MG63 (cell line): Measurements from ENCODE around the gene TEX29. TPM values are rescaled to one million over a fixed set of nuclear protein-coding genes. Genes with fewer than 3 reads are reported as not detected.

Source experiments
- DNase-seq: peaks from one replicate; pipeline ENCODE4 v3.0.0-alpha.2; 2020
- H3K27me3 ChIP-seq: fragments of 250-450 bp; sonication (Bioruptor Pico); 2 replicates; pipeline ENCODE4 v1.5.1; 2020; ENCODE audit warnings: mild to moderate bottlenecking, moderate library complexity
- H3K36me3 ChIP-seq: fragments of 250-450 bp; sonication (Bioruptor Pico); 2 replicates; pipeline ENCODE4 v1.5.1; 2020; ENCODE audit warnings: mild to moderate bottlenecking, moderate library complexity
- H3K4me3 ChIP-seq: fragments of 250-450 bp; sonication (Bioruptor Pico); 2 replicates; pipeline ENCODE4 v1.5.1; 2020; ENCODE audit warnings: mild to moderate bottlenecking, moderate library complexity
- H3K9me3 ChIP-seq: fragments of 250-450 bp; sonication (Bioruptor Pico); 2 replicates; pipeline ENCODE4 v1.5.1; 2020; ENCODE audit warnings: mild to moderate bottlenecking, moderate library complexity
- total RNA-seq: library from RNA; depleted of rRNA; stranded (reverse); fragments of >200 nt; shearing (Covaris generic); gene quantifications from 2 replicates; pipeline ENCODE4 v1.2.3, GENCODE V29; 2014; ENCODE audit warnings: low replicate concordance

TEX29 gene
- total RNA-seq, 1 experiment from 2014 or later, result not detected

- Histone ChIP-seq H3K27me3 (no peaks in the 10 kb centered on the region), H3K36me3 (no peaks in the 10 kb centered on the region), H3K9me3 (no peaks in the 10 kb centered on the region), H3K4me3 (no peak overlapping the region)
- DNase-seq, result no peak
Observed at GRCh38 chr13:111370147-111370546, 49.7 kb downstream of the TEX29 start.

DNA sequence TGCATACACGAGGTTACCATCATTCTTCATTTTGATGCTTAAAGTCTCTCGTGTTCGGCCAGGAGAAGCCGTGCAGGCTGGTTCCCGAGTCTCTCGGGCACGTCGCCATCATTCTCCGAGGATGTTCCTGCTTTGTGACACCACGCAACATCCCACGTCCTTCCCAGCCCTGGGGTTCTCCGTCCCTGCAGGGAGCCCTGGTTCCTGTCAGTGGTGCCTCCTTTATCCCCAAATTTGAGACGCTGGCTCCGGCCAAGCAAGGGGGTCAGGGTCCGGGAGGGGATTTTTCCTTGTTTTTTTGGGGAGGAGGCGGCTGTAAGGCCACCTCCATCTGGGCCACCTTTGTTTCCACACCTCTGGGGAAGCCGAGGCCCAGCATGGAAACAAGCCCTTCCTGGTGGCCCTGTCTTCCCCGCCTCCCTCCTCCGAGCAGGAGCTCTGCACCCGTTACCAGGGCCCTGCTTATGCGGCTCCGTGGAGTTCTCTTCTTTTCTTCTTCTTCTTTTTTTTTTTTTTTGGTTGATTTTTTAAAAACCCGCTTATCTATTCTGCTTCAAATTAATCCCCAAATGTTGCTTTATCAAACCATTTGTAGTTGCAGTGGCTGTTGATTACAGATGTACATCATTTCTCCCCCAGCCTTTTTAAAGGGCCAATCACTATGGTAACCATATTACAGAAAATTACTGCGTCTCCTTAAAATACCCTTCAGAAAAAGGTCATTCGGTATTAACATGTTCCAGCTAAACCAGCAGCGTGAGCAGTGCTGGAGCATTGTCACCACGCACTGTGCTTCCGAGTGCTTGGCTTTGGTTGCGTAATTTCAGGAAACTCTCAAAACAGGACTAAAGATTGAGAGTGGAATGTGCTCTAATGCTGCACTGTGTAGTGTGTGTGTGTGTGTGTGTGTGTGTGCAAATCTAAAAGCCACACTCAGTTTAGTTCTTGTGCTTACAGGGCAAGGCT, 50.4 kb downstream of the TEX29 start:
- DNase-seq, result no peak
- H3K4me3 ChIP-seq, result no peak overlapping the region
- peaks cover 3% of the 10 kb centered on the region; the same call in 1 of the 2 replicates for H3K27me3 ChIP-seq
- H3K9me3 ChIP-seq, result no peaks in the 10 kb centered on the region
- H3K36me3 ChIP-seq, result no peaks in the 10 kb centered on the region

GRCh38 chr13:111371720-111372119, 51.3 kb downstream of the TEX29 start:
- no peak overlapping the region for H3K4me3 ChIP-seq
- H3K36me3 ChIP-seq, result no peaks in the 10 kb centered on the region
- H3K9me3 ChIP-seq, result no peaks in the 10 kb centered on the region
- H3K27me3 ChIP-seq, result peaks cover 3% of the 10 kb centered on the region; the same call in 1 of the 2 replicates
- no peak for DNase-seq

- DNase-seq, result no peak
- Histone ChIP-seq H3K27me3 (peaks cover 3% of the 10 kb centered on the region; the same call in 1 of the 2 replicates), H3K4me3 (no peak overlapping the region), H3K36me3 (no peaks in the 10 kb centered on the region), H3K9me3 (no peaks in the 10 kb centered on the region)
Observed at GRCh38 chr13:111372651-111373425, 52.4 kb downstream of the TEX29 start.

DNA sequence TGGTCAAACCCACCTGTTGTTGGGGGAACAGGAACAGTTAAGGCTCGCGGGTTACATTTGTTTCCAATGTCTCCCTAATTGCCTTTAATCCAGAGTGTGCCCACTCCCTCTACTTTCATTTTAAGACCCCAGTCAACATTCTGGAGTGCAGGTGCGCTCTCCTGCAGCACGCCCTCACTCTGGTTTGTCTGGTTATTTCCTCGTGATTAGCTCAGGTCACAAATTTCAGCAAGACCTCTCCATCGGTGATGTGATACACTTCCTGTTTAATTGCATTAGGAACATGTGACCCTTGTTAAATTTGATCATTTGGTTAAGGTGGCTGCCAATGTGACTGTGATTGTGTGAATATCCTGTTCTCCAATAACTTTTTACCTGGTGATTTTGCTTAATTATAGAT, 53.0 kb downstream of the TEX29 start:
- Histone ChIP-seq H3K9me3 (no peaks in the 10 kb centered on the region), H3K4me3 (no peak overlapping the region), H3K27me3 (peaks cover 3% of the 10 kb centered on the region; the same call in 1 of the 2 replicates), H3K36me3 (no peaks in the 10 kb centered on the region)
- DNase-seq, result no peak

DNA sequence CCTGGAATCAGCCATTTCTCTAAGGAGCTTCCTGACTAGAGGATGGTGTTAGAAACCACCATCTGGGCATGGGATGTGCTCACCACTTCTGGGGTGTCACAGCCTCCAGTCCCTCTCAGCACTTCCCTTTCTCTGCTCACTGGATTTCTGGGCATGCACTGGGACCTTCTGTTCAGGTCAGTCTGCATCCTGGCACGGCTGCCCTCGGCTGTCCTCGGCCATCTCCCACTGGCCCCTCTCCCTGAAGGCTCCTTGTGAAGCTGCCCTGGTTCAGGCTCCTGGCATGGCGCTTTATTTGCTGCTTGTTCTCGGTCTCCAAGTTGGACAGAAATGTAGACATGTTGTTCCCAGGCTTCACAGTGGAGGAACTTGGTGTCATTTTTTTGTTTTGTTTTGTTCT, 60.0 kb downstream of the TEX29 start:
- Histone ChIP-seq H3K9me3 (0 out of 2 replicates have a peak, but pooled peaks cover 2% of the 10 kb centered on the region), H3K4me3 (no peak overlapping the region), H3K27me3 (peaks cover 3% of the 10 kb centered on the region; the same call in 1 of the 2 replicates), H3K36me3 (no peaks in the 10 kb centered on the region)
- DNase-seq, result no peak

DNA sequence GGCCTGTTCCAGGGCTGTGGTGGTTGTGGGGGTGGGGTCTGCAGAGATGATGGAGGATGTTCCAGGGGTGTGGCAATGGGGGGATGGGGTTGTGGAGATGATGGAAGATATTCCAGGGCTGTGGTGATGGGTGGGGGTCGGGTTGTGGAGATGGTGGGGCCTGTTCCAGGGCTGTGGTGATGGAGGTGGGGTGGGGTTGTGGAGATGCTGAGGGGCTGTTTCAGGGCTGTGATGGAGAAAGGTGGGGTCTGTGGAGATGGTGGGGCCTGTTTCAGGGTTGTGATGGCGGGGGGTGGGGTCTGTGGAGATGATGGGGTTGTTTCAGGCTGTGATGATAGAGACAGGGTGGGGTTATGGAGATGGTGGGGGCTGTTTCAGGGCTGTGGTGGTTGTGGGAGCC, 62.0 kb downstream of the TEX29 start:
- Histone ChIP-seq H3K36me3 (no peaks in the 10 kb centered on the region), H3K9me3 (0 out of 2 replicates have a peak, but pooled peaks cover 2% of the 10 kb centered on the region), H3K27me3 (no peaks in the 10 kb centered on the region), H3K4me3 (no peak overlapping the region)
- no peak for DNase-seq

- Histone ChIP-seq H3K36me3 (no peaks in the 10 kb centered on the region), H3K27me3 (no peaks in the 10 kb centered on the region), H3K9me3 (0 out of 2 replicates have a peak, but pooled peaks cover 2% of the 10 kb centered on the region), H3K4me3 (no peak overlapping the region)
- no peak for DNase-seq
Observed at GRCh38 chr13:111382877-111383276, 62.4 kb downstream of the TEX29 start.

DNA sequence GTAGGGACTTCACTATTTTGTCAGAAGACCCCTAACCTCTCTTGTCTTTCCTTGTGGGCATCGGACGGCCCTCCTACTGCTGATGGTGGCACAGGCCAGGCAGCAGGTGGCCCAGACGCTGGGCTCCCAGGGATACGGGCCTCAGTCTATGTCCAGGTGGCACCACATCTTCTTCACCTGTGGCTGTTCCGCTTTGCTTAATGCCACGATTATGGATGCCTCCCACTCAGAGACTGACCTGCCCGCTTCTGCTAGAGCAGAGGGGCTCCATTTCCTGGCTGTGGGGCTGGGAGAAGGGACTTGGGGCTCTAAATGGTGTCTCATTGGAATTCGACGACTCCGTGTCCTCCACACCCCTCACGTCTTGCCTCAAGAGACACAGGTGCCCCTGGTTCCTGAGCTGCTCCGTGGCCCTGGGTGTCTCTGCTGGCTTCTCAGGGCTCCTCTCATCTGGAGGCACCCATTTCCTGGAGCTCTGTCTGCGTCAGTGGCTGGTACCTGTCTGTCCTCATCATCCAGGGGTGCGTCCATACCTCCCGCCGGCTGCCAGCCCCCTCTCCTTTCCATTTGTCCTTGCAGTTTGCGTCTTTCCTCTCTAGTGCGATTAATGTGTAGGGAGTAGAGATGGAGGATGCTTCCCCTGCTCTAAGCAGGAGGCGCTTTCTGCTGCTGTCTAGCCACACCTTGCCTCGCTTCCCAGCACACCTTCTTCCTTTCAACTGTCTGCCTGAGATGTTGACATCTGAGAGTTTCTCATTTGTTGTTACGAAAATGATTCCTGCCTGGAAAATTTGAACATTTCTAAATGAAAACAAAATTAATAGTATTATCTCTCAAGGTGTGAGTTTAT, 63.4 kb downstream of the TEX29 start:
- Histone ChIP-seq H3K36me3 (no peaks in the 10 kb centered on the region), H3K4me3 (no peak overlapping the region), H3K27me3 (no peaks in the 10 kb centered on the region), H3K9me3 (0 out of 2 replicates have a peak, but pooled peaks cover 2% of the 10 kb centered on the region)
- DNase-seq, result no peak

DNA sequence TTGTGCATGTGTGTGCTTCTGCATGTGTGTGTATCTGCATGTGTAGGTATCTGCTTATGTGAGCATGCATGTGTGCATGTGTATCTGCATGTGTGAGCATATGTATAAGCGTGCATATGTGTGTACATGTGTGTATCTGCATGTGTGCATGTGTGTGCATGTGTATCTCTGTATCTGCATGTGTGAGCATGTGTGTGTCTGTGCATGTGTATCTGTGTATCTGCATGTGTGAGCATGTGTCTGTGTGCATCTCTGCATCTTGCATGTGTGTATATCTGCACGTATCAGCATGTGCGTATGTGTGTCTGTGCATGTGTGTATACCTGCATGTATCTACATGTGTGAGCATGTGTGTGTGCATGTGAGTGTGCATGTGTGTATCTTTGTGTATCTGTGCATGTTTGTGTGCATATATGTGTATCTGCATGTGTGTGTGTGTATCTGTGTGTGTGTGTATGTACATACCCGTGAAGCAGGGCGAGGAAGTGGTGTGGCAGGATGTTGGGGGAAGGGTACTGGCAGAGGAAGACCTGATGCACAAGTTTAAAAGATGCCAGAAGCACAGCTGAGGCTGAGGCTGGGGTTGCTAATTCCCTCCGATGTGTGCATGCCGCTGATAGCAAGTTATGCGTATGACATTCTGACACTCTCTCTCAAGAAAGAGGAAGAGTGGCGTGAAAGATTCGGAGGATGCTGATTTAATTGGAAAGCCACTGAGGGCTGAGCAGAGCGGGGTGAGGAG, 64.2 kb downstream of the TEX29 start:
- Histone ChIP-seq H3K9me3 (0 out of 2 replicates have a peak, but pooled peaks cover 2% of the 10 kb centered on the region), H3K27me3 (no peaks in the 10 kb centered on the region), H3K4me3 (no peak overlapping the region), H3K36me3 (no peaks in the 10 kb centered on the region)
- DNase-seq, result no peak

- Histone ChIP-seq H3K36me3 (no peaks in the 10 kb centered on the region), H3K9me3 (no peaks in the 10 kb centered on the region), H3K4me3 (no peak overlapping the region), H3K27me3 (no peaks in the 10 kb centered on the region)
- no peak for DNase-seq
Observed at GRCh38 chr13:111385183-111385857, 64.9 kb downstream of the TEX29 start.

DNA sequence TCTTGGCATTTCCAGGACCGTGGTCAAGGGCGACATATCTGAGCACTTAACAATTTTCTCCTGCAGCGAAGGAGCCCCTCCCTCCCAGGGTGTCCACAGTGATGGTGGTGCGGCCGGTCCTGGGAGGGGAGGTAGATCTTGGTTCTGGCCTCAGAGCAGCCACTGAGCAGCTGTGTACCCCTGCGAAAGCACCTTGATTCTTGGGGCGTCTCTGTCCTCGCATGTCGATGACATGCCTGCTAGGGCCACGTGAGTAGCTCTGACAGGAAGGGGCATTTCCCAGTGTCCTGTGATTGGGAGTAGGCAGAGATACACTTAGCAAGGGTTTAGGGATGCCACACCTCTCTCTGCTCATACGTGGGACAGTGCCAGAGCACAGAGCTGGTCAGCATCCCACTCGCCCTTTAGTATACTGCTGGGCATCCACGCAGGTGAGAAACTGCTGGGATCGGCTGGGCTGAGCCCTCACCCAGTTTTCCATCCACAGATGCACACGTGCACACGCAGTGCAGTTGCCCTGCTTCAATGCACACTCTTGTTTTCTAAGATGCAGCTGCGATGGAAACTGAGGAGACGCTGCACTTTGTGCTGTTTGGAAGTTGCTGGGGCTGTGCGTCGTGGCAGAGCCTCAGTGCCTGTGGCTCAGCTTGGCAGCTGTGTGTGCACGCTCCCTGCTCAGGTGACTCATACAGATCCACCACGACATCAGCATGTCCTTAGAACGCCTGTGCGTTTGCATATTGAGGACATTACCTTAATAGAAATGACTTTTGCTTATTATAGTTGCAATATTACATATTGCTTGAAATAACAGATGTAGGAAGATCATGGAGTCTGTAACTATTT, 66.8 kb downstream of the TEX29 start:
- DNase-seq, result no peak
- Histone ChIP-seq H3K4me3 (no peak overlapping the region), H3K27me3 (no peaks in the 10 kb centered on the region), H3K36me3 (no peaks in the 10 kb centered on the region), H3K9me3 (no peaks in the 10 kb centered on the region)

GRCh38 chr13:111387945-111388600, 67.6 kb downstream of the TEX29 start:
- H3K36me3 ChIP-seq, result no peaks in the 10 kb centered on the region
- no peaks in the 10 kb centered on the region for H3K9me3 ChIP-seq
- H3K4me3 ChIP-seq, result no peak overlapping the region
- H3K27me3 ChIP-seq, result no peaks in the 10 kb centered on the region
- no peak for DNase-seq

- H3K9me3 ChIP-seq, result no peaks in the 10 kb centered on the region
- H3K4me3 ChIP-seq, result no peak overlapping the region
- no peaks in the 10 kb centered on the region for H3K36me3 ChIP-seq
- DNase-seq, result no peak
- no peaks in the 10 kb centered on the region for H3K27me3 ChIP-seq
Observed at GRCh38 chr13:111388851-111389500, 68.5 kb downstream of the TEX29 start.
